GM13977 (cell line): ENCODE data around the gene ITCH.

ENCODE experiments used
- DNase-seq: peaks from one replicate; pipeline ENCODE4 v3.0.0; 2012; ENCODE audit warnings: low spot score
- in situ Hi-C: fragments of 300-500 bp; cut with MboI; formaldehyde crosslinking; loops from one replicate; pipeline ENCODE4 v1.12.0; 2022; ENCODE audit warnings: low sequenced_read_pairs, low pct_unique_long_range_greater_than_20kb, mixed read lengths, inconsistent platforms; ENCODE audit not compliant: unreplicated experiment
- TF ChIP-seq, protein P1 (sequence below): IDR thresholded peaks from 2 replicates; pipeline ENCODE4 v1.5.1; 2012; ENCODE audit warnings: mild to moderate bottlenecking, control low read depth; ENCODE audit not compliant: insufficient read depth; ENCODE audit errors: extremely low read depth, missing control alignments

Gene ITCH

DNA sequence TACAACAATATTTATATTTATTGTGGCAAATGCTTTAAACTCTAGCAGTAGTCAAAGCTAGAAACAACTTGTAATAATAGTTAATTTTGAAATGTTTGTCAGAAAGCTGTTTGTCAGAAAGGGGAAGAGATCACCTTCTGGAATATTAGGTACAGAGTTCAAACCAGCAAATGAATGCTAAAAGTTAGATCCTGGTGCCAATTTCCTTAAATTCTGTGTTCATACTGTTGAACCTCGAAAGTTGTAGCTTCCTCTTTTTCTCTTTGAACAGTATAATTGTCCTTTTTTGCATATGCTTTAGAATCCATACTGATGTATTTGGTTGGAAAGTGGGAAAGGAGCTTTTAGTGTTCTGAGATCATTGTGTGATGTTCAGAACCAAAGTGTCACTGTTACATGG is 22.4 kb downstream of the ITCH start:
- in situ Hi-C loops, result no loop called here
- TF ChIP-seq, protein P1, sequence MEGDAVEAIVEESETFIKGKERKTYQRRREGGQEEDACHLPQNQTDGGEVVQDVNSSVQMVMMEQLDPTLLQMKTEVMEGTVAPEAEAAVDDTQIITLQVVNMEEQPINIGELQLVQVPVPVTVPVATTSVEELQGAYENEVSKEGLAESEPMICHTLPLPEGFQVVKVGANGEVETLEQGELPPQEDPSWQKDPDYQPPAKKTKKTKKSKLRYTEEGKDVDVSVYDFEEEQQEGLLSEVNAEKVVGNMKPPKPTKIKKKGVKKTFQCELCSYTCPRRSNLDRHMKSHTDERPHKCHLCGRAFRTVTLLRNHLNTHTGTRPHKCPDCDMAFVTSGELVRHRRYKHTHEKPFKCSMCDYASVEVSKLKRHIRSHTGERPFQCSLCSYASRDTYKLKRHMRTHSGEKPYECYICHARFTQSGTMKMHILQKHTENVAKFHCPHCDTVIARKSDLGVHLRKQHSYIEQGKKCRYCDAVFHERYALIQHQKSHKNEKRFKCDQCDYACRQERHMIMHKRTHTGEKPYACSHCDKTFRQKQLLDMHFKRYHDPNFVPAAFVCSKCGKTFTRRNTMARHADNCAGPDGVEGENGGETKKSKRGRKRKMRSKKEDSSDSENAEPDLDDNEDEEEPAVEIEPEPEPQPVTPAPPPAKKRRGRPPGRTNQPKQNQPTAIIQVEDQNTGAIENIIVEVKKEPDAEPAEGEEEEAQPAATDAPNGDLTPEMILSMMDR, result no peak
- no peak for DNase-seq

DNA sequence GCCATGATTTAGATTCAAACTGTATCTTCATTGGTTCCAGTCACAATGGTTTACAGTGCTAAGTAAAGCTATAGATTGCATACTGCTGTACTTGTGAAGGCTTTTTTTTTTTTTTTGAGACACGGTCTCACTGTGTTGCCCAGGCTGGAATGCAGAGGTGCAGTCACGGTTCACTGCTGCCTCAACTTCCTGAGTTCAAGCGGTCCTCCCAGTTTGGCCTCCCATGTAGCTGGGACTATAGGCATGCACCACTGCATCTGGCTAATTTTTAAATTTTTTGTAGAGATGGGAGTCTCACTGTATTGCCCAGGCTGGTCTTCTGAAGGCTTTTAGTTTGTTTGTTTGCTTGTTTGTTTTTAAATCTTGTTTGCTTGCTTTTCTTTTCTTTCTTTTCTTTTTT is 24.9 kb downstream of the ITCH start:
- TF ChIP-seq, protein P1, result no peak
- DNase-seq, result no peak
- in situ Hi-C loops, result no loop called here

DNA sequence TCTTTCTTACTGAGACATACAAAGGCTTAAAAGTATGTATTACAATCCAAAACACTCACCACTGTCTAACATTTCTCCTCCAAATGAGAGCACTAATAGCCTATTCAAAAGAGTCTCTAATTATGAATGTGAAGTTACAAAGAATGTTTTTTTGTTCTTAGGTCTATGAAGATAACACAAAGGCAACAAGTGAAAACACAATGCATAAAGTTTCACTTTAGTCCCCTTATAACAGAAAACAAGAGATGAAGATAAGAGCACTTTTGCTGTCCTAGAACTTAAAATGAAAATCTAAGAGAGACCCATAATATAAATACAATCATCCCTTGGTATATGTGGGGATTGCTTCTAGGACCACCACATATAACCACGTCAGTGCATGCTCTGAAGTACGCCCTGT is 25.6 kb downstream of the ITCH start:
- TF ChIP-seq, protein P1, result no peak
- in situ Hi-C loops, result no loop called here
- DNase-seq, result no peak

DNA sequence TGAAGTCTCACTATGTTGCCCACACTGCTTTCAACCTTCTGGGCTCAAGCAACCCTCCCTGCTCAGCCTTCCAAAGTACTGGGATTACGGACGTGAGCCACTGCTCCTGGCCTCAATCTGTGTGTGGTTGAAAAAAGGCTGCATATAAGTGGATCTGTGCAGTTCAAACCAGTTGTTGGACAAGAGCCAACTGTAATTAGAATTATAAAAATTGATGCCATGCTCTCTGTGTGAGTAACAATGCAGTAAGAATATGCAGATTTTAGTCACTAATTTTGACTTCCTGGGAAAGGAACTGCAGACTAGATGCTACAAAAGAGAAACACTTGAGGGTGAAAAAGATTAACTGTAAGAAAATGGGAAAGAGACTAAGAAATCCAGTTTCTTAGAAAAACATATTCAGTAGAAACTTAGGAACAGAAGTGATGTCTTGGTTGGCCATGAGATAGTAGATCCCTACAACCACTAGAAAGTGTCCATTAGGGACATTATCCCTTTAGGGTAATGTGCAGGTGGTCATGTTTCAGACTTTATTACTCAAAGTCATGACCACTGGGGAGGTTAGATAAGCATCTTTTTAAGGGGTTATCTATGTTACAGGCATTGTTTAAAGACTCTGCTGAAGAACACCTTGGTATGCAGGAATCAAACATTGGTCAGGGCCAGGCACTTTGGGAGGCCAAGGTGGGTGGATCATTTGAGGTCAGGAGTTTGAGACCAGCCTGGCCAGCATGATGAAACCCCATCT is 26.3 kb downstream of the ITCH start:
- TF ChIP-seq, protein P1, result no peak
- DNase-seq, result no peak
- in situ Hi-C loops, result no loop called here

DNA sequence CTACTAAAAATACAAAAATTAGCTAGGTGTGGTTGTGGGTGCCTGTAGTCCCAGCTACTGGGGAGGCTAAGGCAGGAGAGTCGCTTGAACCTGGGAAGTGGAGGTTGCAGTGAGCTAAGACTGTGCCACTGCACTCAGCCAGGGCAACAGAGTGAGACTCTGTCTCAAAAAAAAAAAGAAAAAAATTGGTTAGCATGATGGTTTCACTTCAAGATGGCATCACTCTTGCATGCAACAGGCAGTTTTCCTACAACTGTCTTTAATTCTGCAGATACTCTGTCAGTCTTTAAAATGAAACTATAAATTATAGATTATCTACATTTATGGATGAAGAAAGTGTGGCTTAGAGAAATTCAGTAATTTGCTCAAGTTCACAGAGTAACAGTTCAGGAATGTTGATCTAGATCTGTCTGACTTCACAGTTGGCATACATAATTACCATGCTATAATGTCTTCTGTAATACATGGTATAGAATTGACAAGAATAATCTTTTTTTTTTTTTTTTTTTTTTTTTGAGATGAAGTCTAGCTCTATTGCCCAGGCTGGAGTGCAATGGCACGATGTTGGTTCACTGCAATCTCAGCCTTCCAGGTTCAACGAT is 27.0 kb downstream of the ITCH start:
- no peak for DNase-seq
- TF ChIP-seq, protein P1, result no peak
- in situ Hi-C loops, result no loop called here

DNA sequence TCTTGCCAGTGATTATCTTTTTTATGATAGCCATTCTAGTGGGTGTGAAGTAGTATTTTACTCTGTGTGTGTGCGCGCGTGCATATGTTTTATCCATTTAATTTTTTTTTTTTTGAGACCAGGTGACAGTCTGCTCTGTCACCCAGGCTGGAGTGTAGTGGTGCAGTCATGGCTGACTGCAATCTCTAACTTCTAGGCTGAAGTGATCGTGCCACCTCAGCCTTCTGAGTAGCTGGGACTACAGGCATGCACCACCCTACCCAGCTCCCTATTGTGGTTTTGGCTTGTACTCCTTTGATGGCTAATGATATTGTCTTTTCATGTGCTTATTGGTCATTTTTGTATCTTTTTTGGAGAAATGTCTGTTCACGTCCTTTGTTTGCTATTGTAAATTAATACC is 33.3 kb downstream of the ITCH start:
- TF ChIP-seq, protein P1, result no peak
- no peak for DNase-seq
- in situ Hi-C loops, result no loop called here
